Measurements from ENCODE around the gene PTPRN2. TPM values are rescaled to one million over a fixed set of nuclear protein-coding genes. Genes with fewer than 3 reads are reported as not detected.

PTPRN2 gene
- total RNA-seq, 1 donor from 2014 or later, result 1.8 TPM

DNA sequence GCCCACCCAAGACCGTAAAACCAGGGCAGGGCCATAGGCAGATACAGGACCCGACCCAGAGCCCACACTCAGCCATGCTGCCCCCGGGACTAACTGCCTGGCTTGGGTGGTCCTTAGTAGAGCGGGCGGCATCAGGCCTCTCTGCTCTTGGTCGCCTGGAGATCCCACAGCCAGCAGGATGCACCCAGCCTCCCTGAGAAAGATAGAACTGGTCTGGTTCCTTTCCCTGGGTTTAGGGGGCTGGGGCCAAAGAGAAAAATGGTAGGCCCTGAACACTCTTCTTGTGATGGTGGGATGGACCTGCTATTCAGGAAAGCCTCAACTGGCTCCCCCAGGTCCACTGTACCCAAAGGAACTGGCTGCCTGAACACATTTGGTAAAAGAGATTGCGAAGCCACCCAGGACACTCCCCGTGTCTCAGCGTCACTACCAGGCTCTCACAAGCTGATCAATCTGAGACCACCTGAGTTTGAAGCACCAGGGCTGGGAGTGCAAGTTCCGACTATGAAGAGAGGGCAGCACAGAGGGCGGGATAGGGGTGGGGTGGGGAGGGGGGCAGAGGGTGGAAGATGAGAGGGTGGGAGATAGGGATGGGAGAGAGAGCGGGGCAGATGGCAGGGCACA is 659.3 kb downstream of the PTPRN2 start:
- ATAC-seq (ENCODE audit: low read depth) (no peak), DNase-seq (no peak)
- Mint-ChIP-seq H3K27me3 (no peaks in the 10 kb centered on the region), H3K36me3 (ENCODE audit: low read depth) (no peaks in the 10 kb centered on the region), H3K4me1 (peaks cover 10% of the 10 kb centered on the region), H3K9me3 (peaks cover 2% of the 10 kb centered on the region), H3K27ac (no peak overlapping the region), H3K4me3 (no peak overlapping the region)
- POLR2A ChIA-PET, result no interaction called here
- TF ChIP-seq CTCF (IDR thresholded peaks at IDR 0.05), result no peak
- intact Hi-C loops (cut with micrococcal nuclease), result no loop called here
- CTCF ChIA-PET, result no interaction called here

DNA sequence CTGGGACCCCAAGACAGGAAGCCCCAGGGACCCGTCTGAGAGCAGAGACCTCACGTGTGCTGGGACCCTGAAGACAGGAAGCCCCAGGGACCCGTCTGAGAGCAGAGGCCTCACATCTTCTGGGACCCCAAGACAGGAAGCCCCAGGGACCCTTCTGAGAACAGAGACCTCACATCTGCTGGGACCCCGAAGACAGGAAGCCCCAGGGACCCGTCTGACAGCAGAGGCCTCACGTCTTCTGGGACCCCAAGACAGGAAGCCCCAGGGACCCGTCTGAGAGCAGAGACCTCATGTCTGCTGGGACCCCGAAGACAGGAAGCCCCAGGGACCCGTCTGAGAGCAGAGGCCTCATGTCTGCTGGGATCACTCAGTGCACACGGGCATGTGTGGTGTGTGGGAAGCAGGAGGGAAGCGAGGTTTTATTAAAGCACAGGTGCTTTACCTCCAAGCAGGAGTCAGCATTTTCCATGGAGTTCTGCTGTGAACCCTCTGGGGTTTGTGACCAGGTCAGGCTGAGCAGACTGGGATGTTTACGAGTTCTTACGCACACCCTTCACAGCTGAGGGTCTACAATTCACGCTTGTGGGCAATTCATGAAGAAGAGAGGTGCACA is 660.2 kb downstream of the PTPRN2 start:
- Mint-ChIP-seq H3K27ac (no peak overlapping the region), H3K4me1 (peaks cover 10% of the 10 kb centered on the region), H3K27me3 (no peaks in the 10 kb centered on the region), H3K4me3 (no peak overlapping the region), H3K36me3 (ENCODE audit: low read depth) (no peaks in the 10 kb centered on the region), H3K9me3 (no peaks in the 10 kb centered on the region)
- ATAC-seq (ENCODE audit: low read depth) (no peak), DNase-seq (no peak)
- ChIA-PET POLR2A (no interaction called here), CTCF (no interaction called here)
- intact Hi-C loops (cut with micrococcal nuclease), result no loop called here
- no peak for TF ChIP-seq CTCF (IDR thresholded peaks at IDR 0.05)

DNA sequence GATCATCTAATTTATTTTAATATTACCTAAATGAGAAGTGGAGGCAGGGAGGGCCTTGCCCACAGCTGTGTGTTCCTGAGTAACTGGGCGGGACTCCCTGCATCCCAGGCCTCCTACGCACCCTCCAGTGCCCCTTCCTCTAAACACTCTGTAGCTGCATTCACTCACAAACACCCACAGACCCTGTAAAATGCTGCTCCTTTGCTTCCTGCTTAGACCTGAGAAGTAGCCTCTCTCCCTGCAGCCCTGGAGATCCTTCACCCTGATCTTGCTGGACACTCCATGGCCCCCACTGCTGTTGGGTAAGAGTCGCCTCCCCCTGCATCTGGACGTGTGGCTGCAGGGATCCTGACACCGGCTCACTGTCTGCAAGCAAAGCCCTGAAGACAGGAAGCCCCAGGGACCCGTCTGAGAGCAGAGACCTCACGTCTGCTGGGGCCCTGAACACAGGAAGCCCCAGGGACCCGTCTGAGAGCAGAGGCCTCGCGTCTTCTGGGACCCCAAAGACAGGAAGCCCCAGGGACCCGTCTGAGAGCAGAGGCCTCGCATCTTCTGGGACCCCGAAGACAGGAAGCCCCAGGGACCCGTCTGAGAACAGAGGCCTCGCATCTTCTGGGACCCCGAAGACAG is 661.0 kb downstream of the PTPRN2 start:
- TF ChIP-seq CTCF (IDR thresholded peaks at IDR 0.05), result no peak
- DNase-seq, result no peak
- Mint-ChIP-seq H3K4me1 (peaks cover 10% of the 10 kb centered on the region), H3K36me3 (ENCODE audit: low read depth) (no peaks in the 10 kb centered on the region), H3K9me3 (no peaks in the 10 kb centered on the region), H3K27ac (no peak overlapping the region), H3K4me3 (no peak overlapping the region), H3K27me3 (no peaks in the 10 kb centered on the region)
- POLR2A ChIA-PET, result interaction anchor here (0.7 kb wide), 1 partner anchor 38 kb away, joined by 3 read pairs; no protein-coding TSS in a partner anchor
- CTCF ChIA-PET, result no interaction called here
- no peak for ATAC-seq (ENCODE audit: low read depth)
- intact Hi-C loops (cut with micrococcal nuclease), result no loop called here

DNA sequence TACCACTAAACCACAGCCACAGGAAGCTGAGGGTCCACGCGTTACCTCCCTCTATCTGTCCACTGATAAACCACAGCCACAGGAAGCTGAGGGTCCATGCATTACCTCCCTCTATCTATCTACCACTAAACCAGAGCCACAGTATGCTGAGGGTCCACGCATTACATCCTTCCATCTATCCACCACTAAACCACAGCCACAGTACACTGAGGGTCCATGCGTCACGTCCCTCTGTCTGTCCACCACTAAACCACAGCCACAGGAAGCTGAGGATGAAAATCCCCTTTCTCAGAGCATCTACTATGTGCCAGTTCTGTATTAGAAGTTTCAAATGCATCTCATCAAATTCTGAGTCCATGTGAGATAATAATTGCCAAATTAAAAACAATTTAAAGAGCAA is 661.5 kb downstream of the PTPRN2 start:
- no peak for TF ChIP-seq CTCF (IDR thresholded peaks at IDR 0.05)
- ChIA-PET POLR2A (interaction anchor here (0.7 kb wide), 1 partner anchor 39 kb away, joined by 3 read pairs; no protein-coding TSS in a partner anchor), CTCF (no interaction called here)
- Mint-ChIP-seq H3K4me3 (no peak overlapping the region), H3K36me3 (ENCODE audit: low read depth) (no peaks in the 10 kb centered on the region), H3K4me1 (peaks cover 10% of the 10 kb centered on the region), H3K9me3 (no peaks in the 10 kb centered on the region), H3K27me3 (no peaks in the 10 kb centered on the region), H3K27ac (no peak overlapping the region)
- no peak for ATAC-seq (ENCODE audit: low read depth)
- DNase-seq, result no peak
- intact Hi-C loops (cut with micrococcal nuclease), result no loop called here

- POLR2A ChIA-PET, result no interaction called here
- H3K9me3 Mint-ChIP-seq, result no peaks in the 10 kb centered on the region
- CTCF ChIA-PET, result no interaction called here
- no peak overlapping the region for H3K4me3 Mint-ChIP-seq
- no peak overlapping the region for H3K27ac Mint-ChIP-seq
- intact Hi-C loops (cut with micrococcal nuclease), result no loop called here
- no peaks in the 10 kb centered on the region for H3K27me3 Mint-ChIP-seq
- DNase-seq, result no peak
- peaks cover 10% of the 10 kb centered on the region for H3K4me1 Mint-ChIP-seq
- no peaks in the 10 kb centered on the region for H3K36me3 Mint-ChIP-seq (ENCODE audit: low read depth)
- ATAC-seq (ENCODE audit: low read depth), result no peak
- no peak for TF ChIP-seq CTCF (IDR thresholded peaks at IDR 0.05)
These were observed 662.2 kb downstream of the PTPRN2 start for GRCh38 chr7:157925383-157925875.
